Panc1 (cell line): ENCODE results near the gene TJAP1. TPM values are rescaled to one million over a fixed set of nuclear protein-coding genes. Genes with fewer than 3 reads are reported as not detected.

Experiments used
- ATAC-seq: fragments of 200-7000 bp; cut with Tn5 transposase; 2 replicates; pipeline ENCODE4 v1.9.1; 2020; ENCODE audit warnings: mild to moderate bottlenecking, moderate library complexity
- BruUV-seq: library from RNA; stranded (reverse); fragments of 400-500 nt; replicated peaks from 2 replicates; lab custom pipeline; 2021; lab: Mats Ljungman, UMichigan
- CTCF ChIA-PET: fragments of 300-600 bp; sonication (Branson Sonifier 250); formaldehyde crosslinking; loops from one replicate; lab custom pipeline; 2022; ENCODE audit warnings: antibody characterized with exemption; lab: Charles Lee
- POLR2A ChIA-PET: fragments of 300-600 bp; sonication (Branson Sonifier 250); formaldehyde crosslinking; loops from one replicate; lab custom pipeline; 2022; ENCODE audit warnings: antibody characterized with exemption; lab: Charles Lee
- DNase-seq: peaks from one replicate; pipeline ENCODE4 v3.0.0-alpha.2; 2010; ENCODE audit warnings: low read depth, low spot score
- H3K27ac ChIP-seq: 2 replicates; pipeline ENCODE4 v1.5.1; 2011; ENCODE audit warnings: mild to moderate bottlenecking, low read length, inconsistent platforms
- H3K27me3 ChIP-seq: fragments of 200-500 bp; sonication (Bioruptor generic); 2 replicates; pipeline ENCODE4 v1.6.0; 2014; ENCODE audit warnings: low read length, inconsistent platforms; ENCODE audit not compliant: control insufficient read depth, insufficient read depth
- H3K36me3 ChIP-seq: fragments of 200-500 bp; sonication (Bioruptor generic); 2 replicates; pipeline ENCODE4 v1.5.1; 2014; ENCODE audit warnings: inconsistent platforms, mild to moderate bottlenecking, low read length, moderate library complexity; ENCODE audit not compliant: control insufficient read depth, insufficient read depth
- H3K4me1 ChIP-seq: 2 replicates; pipeline ENCODE4 v1.5.1; 2011; ENCODE audit warnings: inconsistent platforms, mild to moderate bottlenecking, low read length, moderate library complexity; ENCODE audit not compliant: control insufficient read depth, insufficient read depth
- H3K4me3 ChIP-seq, 2 experiments: 2 replicates each; pipeline ENCODE4 v1.5.1; 2011 to 2012; ENCODE audit warnings: low read depth in 2 of 2, low read length in 2 of 2, mild to moderate bottlenecking in 2 of 2, inconsistent platforms in 1 of 2, moderate library complexity in 1 of 2
- H3K9me3 ChIP-seq: fragments of 200-500 bp; sonication (Bioruptor generic); 2 replicates; pipeline ENCODE4 v1.5.1; 2014; ENCODE audit warnings: low read depth, mild to moderate bottlenecking, inconsistent platforms, low read length, moderate library complexity; ENCODE audit not compliant: control insufficient read depth, insufficient read depth
- CTCF ChIP-seq: fragments of 450-650 bp; IDR thresholded peaks from 2 replicates; pipeline ENCODE4 v1.5.1; 2017; ENCODE audit warnings: mild to moderate bottlenecking
- POLR2AphosphoS5 ChIP-seq: IDR thresholded peaks from 2 replicates; pipeline ENCODE4 v1.6.1; 2012; ENCODE audit warnings: mild to moderate bottlenecking, low read depth, low read length, moderate library complexity
- REST ChIP-seq, 2 experiments: IDR thresholded peaks; 2 replicates each; pipeline ENCODE4 v1.6.1; 2011 to 2012; ENCODE audit warnings: low read depth in 2 of 2, control low read depth in 1 of 2, low read length in 1 of 2, mild to moderate bottlenecking in 1 of 2, moderate library complexity in 1 of 2; ENCODE audit not compliant: insufficient read depth in 1 of 2
- SIN3A ChIP-seq: IDR thresholded peaks from 2 replicates; pipeline ENCODE4 v1.6.1; 2012; ENCODE audit warnings: low read depth, mild to moderate bottlenecking, low read length, moderate library complexity, borderline replicate concordance; ENCODE audit not compliant: insufficient read depth
- TCF7L2 ChIP-seq: IDR thresholded peaks from 2 replicates; pipeline ENCODE4 v1.6.1; 2011; ENCODE audit warnings: mild to moderate bottlenecking, low read depth, low read length, inconsistent platforms
- in situ Hi-C: cut with HindIII; loops from 2 replicates; pipeline ENCODE4 v1.10.0; 2016; ENCODE audit warnings: low sequenced_read_pairs, low pct_unique_long_range_greater_than_20kb
- intact Hi-C: fragments of 100-400 bp; cut with micrococcal nuclease; formaldehyde crosslinking; loops from one replicate; pipeline ENCODE4 v1.10.0; 2022; ENCODE audit not compliant: unreplicated experiment
- total RNA-seq: library from RNA; stranded (reverse); gene quantifications from one replicate; pipeline ENCODE4 v1.2.1, GENCODE V29; 2021; ENCODE audit not compliant: unreplicated experiment

TJAP1 gene
- total RNA-seq, 1 experiment from 2014 or later = 42.7 TPM

- ATAC-seq (no peak), DNase-seq (no peak)
- POLR2A ChIA-PET = interaction anchor here (0.5 to 0.9 kb wide), 2 partner anchors 18 to 132 kb away, joined by 3 read pairs; no protein-coding TSS in a partner anchor
- no TSS peak for BruUV-seq
- Histone ChIP-seq H3K27me3 (no peaks in the 10 kb centered on the region), H3K27ac (no peak overlapping the region), H3K4me3 (no peak overlapping the region), H3K36me3 (no peaks in the 10 kb centered on the region), H3K9me3 (0 out of 2 replicates have a peak, but pooled peaks cover 5% of the 10 kb centered on the region), H3K4me1 (peaks cover 9% of the 10 kb centered on the region)
- in situ Hi-C loops = no loop called here
- TF ChIP-seq SIN3A (no peak), TCF7L2 (no peak), POLR2AphosphoS5 (no peak), REST (IDR thresholded peaks at IDR 0.05; ENCODE audit: insufficient read depth in 1 of 2, low read depth in 2 of 2, low read length in 1 of 2) (no peak), CTCF (no peak)
- CTCF ChIA-PET = no interaction called here
- intact Hi-C loops = no loop called here
Observed at GRCh38 chr6:43459535-43459934, 17.8 kb upstream of the TJAP1 start.

GRCh38 chr6:43460032-43460431, 17.3 kb upstream of the TJAP1 start:
- CTCF ChIA-PET = no interaction called here
- POLR2A ChIA-PET = interaction anchor here (0.5 to 0.9 kb wide), 3 partner anchors 15 to 132 kb away, joined by 3 to 4 read pairs (median 3); no protein-coding TSS in a partner anchor
- no peak overlapping the region for H3K27ac ChIP-seq
- no TSS peak for BruUV-seq
- no peaks in the 10 kb centered on the region for H3K36me3 ChIP-seq
- TF ChIP-seq SIN3A = no peak
- no peak for TF ChIP-seq POLR2AphosphoS5
- DNase-seq (no peak), ATAC-seq (no peak)
- H3K4me1 ChIP-seq = peaks cover 9% of the 10 kb centered on the region
- H3K27me3 ChIP-seq = no peaks in the 10 kb centered on the region
- H3K9me3 ChIP-seq = 0 out of 2 replicates have a peak, but pooled peaks cover 5% of the 10 kb centered on the region
- H3K4me3 ChIP-seq = no peak overlapping the region
- in situ Hi-C loops (no loop called here), intact Hi-C loops (no loop called here)

GRCh38 chr6:43461936-43462335, 15.4 kb upstream of the TJAP1 start:
- TF ChIP-seq TCF7L2 (no peak), POLR2AphosphoS5 (no peak), SIN3A (no peak), REST (IDR thresholded peaks at IDR 0.05; ENCODE audit: insufficient read depth in 1 of 2, low read depth in 2 of 2, low read length in 1 of 2) (no peak), CTCF (no peak)
- no peak overlapping the region for H3K27ac ChIP-seq
- H3K36me3 ChIP-seq = no peaks in the 10 kb centered on the region
- ChIA-PET POLR2A (no interaction called here), CTCF (no interaction called here)
- in situ Hi-C loops = no loop called here
- no peak overlapping the region for H3K4me3 ChIP-seq
- no TSS peak for BruUV-seq
- DNase-seq (no peak), ATAC-seq (no peak)
- H3K27me3 ChIP-seq = no peaks in the 10 kb centered on the region
- H3K9me3 ChIP-seq = 0 out of 2 replicates have a peak, but pooled peaks cover 5% of the 10 kb centered on the region
- H3K4me1 ChIP-seq = peaks cover 3% of the 10 kb centered on the region
- intact Hi-C loops = no loop called here
